ENCODE results near the gene OR4A47. TPM values are rescaled to one million over a fixed set of nuclear protein-coding genes. Genes with fewer than 3 reads are reported as not detected.
"Not testable (repeated sequence)": the region's sequence is repeated elsewhere in the genome, so short reads cannot be mapped to it uniquely, and the experiment has no call there.

The OR4A47 gene, protein sequence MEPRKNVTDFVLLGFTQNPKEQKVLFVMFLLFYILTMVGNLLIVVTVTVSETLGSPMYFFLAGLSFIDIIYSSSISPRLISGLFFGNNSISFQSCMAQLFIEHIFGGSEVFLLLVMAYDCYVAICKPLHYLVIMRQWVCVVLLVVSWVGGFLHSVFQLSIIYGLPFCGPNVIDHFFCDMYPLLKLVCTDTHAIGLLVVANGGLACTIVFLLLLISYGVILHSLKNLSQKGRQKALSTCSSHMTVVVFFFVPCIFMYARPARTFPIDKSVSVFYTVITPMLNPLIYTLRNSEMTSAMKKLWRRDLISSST
- 0.21 TPM for total RNA-seq

DNA sequence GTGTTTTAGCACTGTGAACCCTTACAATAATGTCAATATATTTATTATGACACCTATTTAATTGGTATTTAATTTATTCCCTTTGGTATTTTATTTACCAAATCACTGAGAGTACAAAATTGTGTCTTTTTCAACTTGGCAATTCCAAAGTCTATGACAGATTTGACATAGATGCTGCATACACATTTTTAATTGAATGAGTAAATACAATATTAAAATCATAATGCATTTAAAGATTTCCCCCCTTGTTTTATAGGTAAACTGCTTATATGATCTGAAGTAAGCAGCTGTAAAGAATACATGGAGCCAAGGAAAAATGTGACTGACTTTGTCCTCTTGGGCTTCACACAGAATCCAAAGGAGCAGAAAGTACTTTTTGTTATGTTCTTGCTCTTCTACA lies at the start of gene OR4A47:
Gene OR4A47 (plus strand): TSS at position 301 of the 400 bp plus-strand sequence. CDS start 0 bp downstream, at position 301.
- H3K4me3 ChIP-seq (ENCODE audit: low read length); H3K27me3 ChIP-seq (ENCODE audit: insufficient read depth, low read length); H3K4me1 ChIP-seq (ENCODE audit: insufficient read depth, low read length); H3K9me3 ChIP-seq (ENCODE audit: low read depth, low read length): not testable (repeated sequence)

- not testable (repeated sequence) for H3K27me3 ChIP-seq (ENCODE audit: insufficient read depth, low read length); H3K4me1 ChIP-seq (ENCODE audit: insufficient read depth, low read length); H3K9me3 ChIP-seq (ENCODE audit: low read depth, low read length); H3K4me3 ChIP-seq (ENCODE audit: low read length)
These were observed 32.7 kb upstream of the OR4A47 start for GRCh38 chr11:48455909-48456308.

GRCh38 chr11:48473966-48474365 lies 14.6 kb upstream of the OR4A47 start:
- not testable (repeated sequence) for H3K4me1 ChIP-seq (ENCODE audit: insufficient read depth, low read length); H3K9me3 ChIP-seq (ENCODE audit: low read depth, low read length); H3K4me3 ChIP-seq (ENCODE audit: low read length); H3K27me3 ChIP-seq (ENCODE audit: insufficient read depth, low read length)

- H3K9me3 ChIP-seq (ENCODE audit: low read depth, low read length); H3K27me3 ChIP-seq (ENCODE audit: insufficient read depth, low read length); H3K4me3 ChIP-seq (ENCODE audit: low read length); H3K4me1 ChIP-seq (ENCODE audit: insufficient read depth, low read length): not testable (repeated sequence)
These were observed 13.9 kb upstream of the OR4A47 start for GRCh38 chr11:48474703-48475102.

- H3K27me3 ChIP-seq (ENCODE audit: insufficient read depth, low read length); H3K4me3 ChIP-seq (ENCODE audit: low read length); H3K9me3 ChIP-seq (ENCODE audit: low read depth, low read length); H3K4me1 ChIP-seq (ENCODE audit: insufficient read depth, low read length): not testable (repeated sequence)
These were observed 17.6 kb downstream of the OR4A47 start for GRCh38 chr11:48506169-48506568.

- Histone ChIP-seq H3K27me3 (ENCODE audit: insufficient read depth, low read length) (no peaks in the 10 kb centered on the region), H3K4me3 (ENCODE audit: low read length) (no peak overlapping the region), H3K9me3 (ENCODE audit: low read depth, low read length) (no peaks in the 10 kb centered on the region), H3K4me1 (ENCODE audit: insufficient read depth, low read length) (no peaks in the 10 kb centered on the region)
These were observed 50.4 kb downstream of the OR4A47 start for GRCh38 chr11:48538991-48539390.

Other genes starting within 250 kb of the OR4A47 start
- not detected for gene OR4X2, start 243.7 kb upstream of the OR4A47 start, total RNA-seq
- not detected for gene OR4X1, start 224.9 kb upstream of the OR4A47 start, total RNA-seq
- not detected for gene OR4S1, start 182.6 kb upstream of the OR4A47 start, total RNA-seq
- not detected for gene OR4C3, start 163.9 kb upstream of the OR4A47 start, total RNA-seq
- not detected for gene OR4C5, start 122.3 kb upstream of the OR4A47 start, total RNA-seq